K562 (cell line): ENCODE results near the gene ZMIZ1. TPM values are rescaled to one million over a fixed set of nuclear protein-coding genes. Genes with fewer than 3 reads are reported as not detected.

Experiments used
- ATAC-seq: fragments of 200-7000 bp; cut with Tn5 transposase; 3 replicates; pipeline ENCODE4 v1.9.1; 2020; ENCODE audit warnings: moderate library complexity
- BruUV-seq: library from RNA; stranded (reverse); fragments of 400-500 nt; replicated peaks from 2 replicates; lab custom pipeline; 2021; lab: Mats Ljungman, UMichigan
- CTCF ChIA-PET: fragments of 300-600 bp; formaldehyde crosslinking; extraction: SDS; loops from one replicate; lab custom pipeline; 2021; ENCODE audit warnings: low intra/inter-chr PET ratio; lab: Yijun Ruan, JAX
- POLR2A ChIA-PET: fragments of 300-600, 350-650 bp; sonication (Branson Sonifier 250); formaldehyde crosslinking; extraction: SDS; loops from one replicate; lab custom pipeline; 2021; ENCODE audit warnings: antibody characterized with exemption, inconsistent platforms; lab: Yijun Ruan, JAX
- DNase-seq, 4 experiments: peaks; one replicate each; pipeline versions ENCODE4 v3.0.0 to v3.0.0-alpha.2; 2011 to 2018; ENCODE audit warnings: low spot score in 3 of 4, mixed read lengths in 3 of 4; ENCODE audit errors: extremely low read depth in 1 of 4
- FAIRE-seq: peaks from 2 replicates; lab custom pipeline; 2011; peaks lifted over from hg19 to GRCh38; lab: Jason Lieb, UNC
- H2AFZ ChIP-seq: 2 replicates; pipeline ENCODE4 v1.6.0; 2011; ENCODE audit warnings: low read depth, low read length, control low read depth, inconsistent platforms
- H3K27ac ChIP-seq: fragments of 200-600 bp; 3 replicates; pipeline ENCODE4 v1.8.0; 2011; ENCODE audit warnings: low read depth, mild to moderate bottlenecking, control low read depth, inconsistent platforms, low read length, moderate library complexity, mixed read lengths; ENCODE audit errors: extremely low read depth
- H3K27me3 ChIP-seq, 2 experiments: fragments of 300-600 bp in 1 of 2; 2 replicates in 1 of 2; 3 replicates in 1 of 2; pipeline versions ENCODE4 v1.6.0 to v1.8.0; 2011; ENCODE audit warnings: inconsistent platforms in 2 of 2, low read length in 2 of 2, mild to moderate bottlenecking in 1 of 2, mixed read lengths in 1 of 2, moderate library complexity in 1 of 2; ENCODE audit not compliant: control insufficient read depth in 2 of 2, insufficient read depth in 2 of 2
- H3K36me3 ChIP-seq: fragments of 300-600 bp; 3 replicates; pipeline ENCODE4 v1.8.0; 2011; ENCODE audit warnings: mild to moderate bottlenecking, low read length, inconsistent platforms; ENCODE audit not compliant: control insufficient read depth, insufficient read depth
- H3K4me1 ChIP-seq, 2 experiments: fragments of 200-600 bp in 1 of 2; replicated peaks in 1 of 2; 2 replicates in 1 of 2; 3 replicates in 1 of 2; pipeline versions ENCODE4 v1.5.1 to v1.8.0; 2011; ENCODE audit warnings: inconsistent platforms in 2 of 2, low read length in 2 of 2, mild to moderate bottlenecking in 1 of 2, mixed read lengths in 1 of 2, moderate library complexity in 1 of 2; ENCODE audit not compliant: control insufficient read depth in 2 of 2, insufficient read depth in 2 of 2
- H3K4me2 ChIP-seq: 2 replicates; pipeline ENCODE4 v1.6.1; 2011; ENCODE audit warnings: low read length, control low read depth, inconsistent platforms, mixed read lengths; ENCODE audit not compliant: insufficient read depth
- H3K4me3 ChIP-seq: fragments of 200-600 bp; sonication (generic), shearing (Covaris generic); 2 replicates; pipeline ENCODE4 v1.5.1; 2016; ENCODE audit warnings: control low read depth, inconsistent platforms
- H3K79me2 ChIP-seq: fragments of 200-600 bp; 3 replicates; pipeline ENCODE4 v1.8.0; 2011; ENCODE audit warnings: low read length, inconsistent platforms; ENCODE audit not compliant: control insufficient read depth, insufficient read depth
- H3K9ac ChIP-seq, 2 experiments: 2 replicates each; pipeline versions ENCODE4 v1.6.0 to v1.6.1; 2011; ENCODE audit warnings: low read depth in 2 of 2, low read length in 2 of 2, control low read depth in 1 of 2, inconsistent platforms in 1 of 2, mild to moderate bottlenecking in 1 of 2, mixed read lengths in 1 of 2; ENCODE audit not compliant: insufficient read depth in 1 of 2
- H3K9me1 ChIP-seq: one replicate; pipeline ENCODE4 v1.6.0; 2011; ENCODE audit warnings: inconsistent platforms, mild to moderate bottlenecking, low read length, moderate library complexity; ENCODE audit not compliant: control insufficient read depth, insufficient read depth
- H3K9me3 ChIP-seq: replicated peaks from 2 replicates; pipeline ENCODE4 v1.5.1; 2011; ENCODE audit warnings: low read depth, low read length, inconsistent platforms; ENCODE audit not compliant: control insufficient read depth, insufficient read depth
- H4K20me1 ChIP-seq: replicated peaks from 2 replicates; pipeline ENCODE4 v1.6.1; 2011; ENCODE audit warnings: low read length, inconsistent platforms, mixed read lengths; ENCODE audit not compliant: control insufficient read depth, insufficient read depth
- TAF1 ChIP-seq: IDR thresholded peaks from 2 replicates; pipeline ENCODE4 v1.6.1; 2011; ENCODE audit warnings: mild to moderate bottlenecking, low read length, moderate library complexity; ENCODE audit not compliant: insufficient read depth, control insufficient read depth, severe bottlenecking; ENCODE audit errors: extremely low read depth
- ZFP36 ChIP-seq: fragments of 150-350 bp; IDR thresholded peaks from 2 replicates; pipeline ENCODE4 v1.6.1; 2018; ENCODE audit warnings: low read length, low read depth; ENCODE audit not compliant: partially characterized antibody
- ZNF146 ChIP-seq: IDR thresholded peaks from one replicate; pipeline ENCODE4 v1.6.1; 2018; ENCODE audit warnings: missing compliant biosample characterization; ENCODE audit not compliant: unreplicated experiment
- WGBS: fragments of 100-300 bp; shearing (Covaris generic); methylation state at CpG from one replicate; pipeline ENCODE4 v1.1.6; 2016; ENCODE audit warnings: low coverage, mixed read lengths; ENCODE audit not compliant: insufficient coverage; ENCODE audit errors: missing lambda C conversion rate; 5-methylcytosine and 5-hydroxymethylcytosine counted together
- in situ Hi-C: fragments of 300-500 bp; cut with MboI; formaldehyde crosslinking; loops from 4 replicates; pipeline ENCODE4 v1.15.0; 2018; ENCODE audit warnings: inconsistent platforms, mixed read lengths
- intact Hi-C: fragments of 100-400 bp; cut with micrococcal nuclease; formaldehyde crosslinking; loops from 2 replicates; pipeline ENCODE4 v1.14.2; 2022
- polyA plus RNA-seq, 8 experiments: library from polyadenylated mRNA; depleted of rRNA in 4 of 8; stranded (reverse) in 5 of 8; unstranded in 3 of 8; fragments of >200 nt; fragmentation: Nextera tagmentation in 2 of 8; fragmentation: Illumina TruSeq in 1 of 8; extraction: Ambion mirVana in 2 of 8; extraction: Trizol in 1 of 8; gene quantifications; 2 replicates each; pipeline versions ENCODE4 v1.2.1 to v1.2.3, GENCODE V29; 2011 to 2014; ENCODE audit warnings: inconsistent platforms in 1 of 8, missing spikeins in 1 of 8
- total RNA-seq, 7 experiments: library from RNA; depleted of rRNA in 6 of 7; stranded (reverse); fragments of >200 nt in 6 of 7; fragmentation: Illumina TruSeq in 2 of 7; extraction: Trizol in 2 of 7; gene quantifications; 2 replicates each; pipeline versions ENCODE4 v1.2.1 to v1.2.3, GENCODE V29; 2011 to 2021; ENCODE audit warnings: low replicate concordance in 1 of 7
- TF ChIP-seq, protein P1 (sequence below): fragments of 250-450 bp; sonication (Bioruptor Pico); IDR thresholded peaks from 2 replicates; pipeline ENCODE4 v1.4.0; 2020; ENCODE audit warnings: borderline replicate concordance
- TF ChIP-seq, protein P2 (sequence below): fragments of 450-650 bp; IDR thresholded peaks from 2 replicates; pipeline ENCODE4 v1.7.1; 2018; ENCODE audit warnings: mild to moderate bottlenecking, low read depth; ENCODE audit not compliant: partially characterized antibody

Gene ZMIZ1
- total and polyA plus RNA-seq, 9 of the 15 experiments (the other 6 are each of a cell fraction or from before 2014, with no cell fraction given): 1.0 to 37.3 (median 4.3) TPM

DNA sequence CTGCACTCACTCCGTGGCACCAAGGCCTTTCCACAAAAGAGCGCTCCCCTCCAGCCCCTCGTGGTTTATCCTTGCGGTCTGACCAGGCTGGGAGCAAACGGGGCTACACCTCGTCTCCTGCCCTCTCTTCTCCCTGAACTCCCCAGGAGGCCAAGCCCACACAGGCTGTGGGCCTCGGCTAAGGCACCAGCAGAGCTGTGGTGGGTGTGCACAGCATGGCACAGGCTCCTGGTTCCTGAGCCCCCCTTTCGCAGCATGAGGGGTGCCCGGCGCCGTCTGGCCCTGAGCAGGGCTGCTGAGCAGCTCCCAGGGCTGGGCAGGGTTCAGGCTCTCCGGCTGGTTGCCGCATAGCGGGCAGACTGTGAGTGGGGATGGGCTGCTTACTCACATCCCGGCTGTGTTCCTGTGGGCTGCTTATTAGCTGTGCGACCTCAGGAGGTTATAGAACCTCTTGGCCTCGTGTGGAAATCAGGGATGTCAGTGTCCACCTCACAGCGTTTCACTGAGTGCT lies 90.4 kb downstream of the ZMIZ1 start (continued):
- TF ChIP-seq, protein P1, sequence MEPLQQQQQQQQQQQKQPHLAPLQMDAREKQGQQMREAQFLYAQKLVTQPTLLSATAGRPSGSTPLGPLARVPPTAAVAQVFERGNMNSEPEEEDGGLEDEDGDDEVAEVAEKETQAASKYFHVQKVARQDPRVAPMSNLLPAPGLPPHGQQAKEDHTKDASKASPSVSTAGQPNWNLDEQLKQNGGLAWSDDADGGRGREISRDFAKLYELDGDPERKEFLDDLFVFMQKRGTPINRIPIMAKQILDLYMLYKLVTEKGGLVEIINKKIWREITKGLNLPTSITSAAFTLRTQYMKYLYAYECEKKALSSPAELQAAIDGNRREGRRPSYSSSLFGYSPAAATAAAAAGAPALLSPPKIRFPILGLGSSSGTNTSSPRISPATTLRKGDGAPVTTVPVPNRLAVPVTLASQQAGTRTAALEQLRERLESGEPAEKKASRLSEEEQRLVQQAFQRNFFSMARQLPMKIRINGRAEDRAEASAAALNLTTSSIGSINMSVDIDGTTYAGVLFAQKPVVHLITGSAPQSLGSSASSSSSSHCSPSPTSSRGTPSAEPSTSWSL (CRISPR knock-in tag): no peak
- peak; percentile 5 for TF ChIP-seq ZNF146
- TF ChIP-seq, protein P2, sequence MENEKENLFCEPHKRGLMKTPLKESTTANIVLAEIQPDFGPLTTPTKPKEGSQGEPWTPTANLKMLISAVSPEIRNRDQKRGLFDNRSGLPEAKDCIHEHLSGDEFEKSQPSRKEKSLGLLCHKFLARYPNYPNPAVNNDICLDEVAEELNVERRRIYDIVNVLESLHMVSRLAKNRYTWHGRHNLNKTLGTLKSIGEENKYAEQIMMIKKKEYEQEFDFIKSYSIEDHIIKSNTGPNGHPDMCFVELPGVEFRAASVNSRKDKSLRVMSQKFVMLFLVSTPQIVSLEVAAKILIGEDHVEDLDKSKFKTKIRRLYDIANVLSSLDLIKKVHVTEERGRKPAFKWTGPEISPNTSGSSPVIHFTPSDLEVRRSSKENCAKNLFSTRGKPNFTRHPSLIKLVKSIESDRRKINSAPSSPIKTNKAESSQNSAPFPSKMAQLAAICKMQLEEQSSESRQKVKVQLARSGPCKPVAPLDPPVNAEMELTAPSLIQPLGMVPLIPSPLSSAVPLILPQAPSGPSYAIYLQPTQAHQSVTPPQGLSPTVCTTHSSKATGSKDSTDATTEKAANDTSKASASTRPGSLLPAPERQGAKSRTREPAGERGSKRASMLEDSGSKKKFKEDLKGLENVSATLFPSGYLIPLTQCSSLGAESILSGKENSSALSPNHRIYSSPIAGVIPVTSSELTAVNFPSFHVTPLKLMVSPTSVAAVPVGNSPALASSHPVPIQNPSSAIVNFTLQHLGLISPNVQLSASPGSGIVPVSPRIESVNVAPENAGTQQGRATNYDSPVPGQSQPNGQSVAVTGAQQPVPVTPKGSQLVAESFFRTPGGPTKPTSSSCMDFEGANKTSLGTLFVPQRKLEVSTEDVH: no peak

DNA sequence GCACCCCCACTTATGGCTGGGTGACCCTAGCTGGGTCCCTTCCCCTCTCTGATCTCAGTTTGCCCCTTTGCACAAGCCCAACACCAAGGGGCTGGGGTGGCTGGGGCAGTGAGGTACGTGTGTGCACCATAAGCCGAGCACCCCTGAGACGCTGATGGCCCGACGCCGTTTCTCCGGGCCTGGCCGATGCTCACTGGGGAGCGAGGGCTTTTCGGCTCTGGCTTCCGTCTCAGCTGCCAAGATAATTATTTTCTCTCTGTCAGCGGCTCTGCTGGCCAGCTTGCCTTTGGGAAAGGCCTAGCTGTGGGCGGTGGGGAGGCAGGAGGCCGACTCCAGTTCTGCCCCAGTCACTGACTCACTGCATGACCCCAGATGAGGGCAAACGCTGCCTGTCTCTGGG lies 91.0 kb downstream of the ZMIZ1 start:
- Histone ChIP-seq H3K9me1 (peaks cover 7% of the 10 kb centered on the region), H3K4me3 (no peak overlapping the region), H3K9ac (peak overlapping the region in 1 of 2 experiments; percentile 43; a peak in 1 of 4 replicates), H3K4me1 (peaks cover 19 to 75% of the 10 kb centered on the region in 2 experiments), H3K4me2 (no peak overlapping the region), H4K20me1 (0 out of 2 replicates have a peak, but pooled peaks cover 20% of the 10 kb centered on the region), H2AFZ (no peak overlapping the region), H3K79me2 (peaks cover 6% of the 10 kb centered on the region; the same call in 1 of the 3 replicates), H3K27me3 (no peaks in the 10 kb centered on the region), H3K9me3 (no peaks in the 10 kb centered on the region), H3K36me3 (peaks cover 14% of the 10 kb centered on the region; the same call in 2 of the 3 replicates), H3K27ac (no peak overlapping the region)
- in situ Hi-C loops: no loop called here
- POLR2A ChIA-PET: interaction anchor here (0.5 to 2.9 kb wide), 2 partner anchors 10 kb away, joined by 3 to 16 read pairs; no protein-coding TSS in a partner anchor
- CTCF ChIA-PET: no interaction called here
- intact Hi-C loops: no loop called here
- FAIRE-seq (no peak), DNase-seq (no peak), ATAC-seq (no peak)
- peak; percentile 19 for TF ChIP-seq ZFP36
- TF ChIP-seq TAF1: no peak
- 86% methylated on average over 14 of the region's 15 CpGs for WGBS
- BruUV-seq: no TSS peak
